CD4-positive, alpha-beta T cell treated with Interleukin-17A for 1 hour (primary cell): ENCODE measurements around the gene CEP250.
"Not testable (repeated sequence)": the region's sequence is repeated elsewhere in the genome, so short reads cannot be mapped to it uniquely, and the experiment has no call there.

Experiments
- DNase-seq: peaks from one replicate; pipeline ENCODE4 v3.0.0-alpha.2; 2020

Gene CEP250

DNA sequence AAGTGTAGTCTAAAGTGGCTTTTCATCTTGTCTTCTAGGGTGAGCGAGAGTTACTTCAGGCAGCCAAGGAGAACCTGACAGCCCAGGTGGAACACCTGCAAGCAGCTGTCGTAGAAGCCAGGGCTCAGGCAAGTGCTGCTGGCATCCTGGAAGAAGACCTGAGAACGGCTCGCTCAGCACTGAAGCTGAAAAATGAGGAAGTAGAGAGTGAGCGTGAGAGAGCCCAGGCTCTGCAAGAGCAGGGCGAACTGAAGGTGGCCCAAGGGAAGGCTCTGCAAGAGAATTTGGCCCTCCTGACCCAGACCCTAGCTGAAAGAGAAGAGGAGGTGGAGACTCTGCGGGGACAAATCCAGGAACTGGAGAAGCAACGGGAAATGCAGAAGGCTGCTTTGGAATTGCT is 47.0 kb downstream of the CEP250 start:
- DNase-seq: no peak

DNA sequence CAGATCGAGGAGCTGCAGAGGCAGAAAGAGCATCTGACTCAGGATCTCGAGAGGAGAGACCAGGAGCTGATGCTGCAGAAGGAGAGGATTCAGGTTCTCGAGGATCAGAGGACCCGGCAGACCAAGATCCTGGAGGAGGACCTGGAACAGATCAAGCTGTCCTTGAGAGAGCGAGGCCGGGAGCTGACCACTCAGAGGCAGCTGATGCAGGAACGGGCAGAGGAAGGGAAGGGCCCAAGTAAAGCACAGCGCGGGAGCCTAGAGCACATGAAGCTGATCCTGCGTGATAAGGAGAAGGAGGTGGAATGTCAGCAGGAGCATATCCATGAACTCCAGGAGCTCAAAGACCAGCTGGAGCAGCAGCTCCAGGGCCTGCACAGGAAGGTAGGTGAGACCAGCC is 47.9 kb downstream of the CEP250 start:
- DNase-seq: no peak

DNA sequence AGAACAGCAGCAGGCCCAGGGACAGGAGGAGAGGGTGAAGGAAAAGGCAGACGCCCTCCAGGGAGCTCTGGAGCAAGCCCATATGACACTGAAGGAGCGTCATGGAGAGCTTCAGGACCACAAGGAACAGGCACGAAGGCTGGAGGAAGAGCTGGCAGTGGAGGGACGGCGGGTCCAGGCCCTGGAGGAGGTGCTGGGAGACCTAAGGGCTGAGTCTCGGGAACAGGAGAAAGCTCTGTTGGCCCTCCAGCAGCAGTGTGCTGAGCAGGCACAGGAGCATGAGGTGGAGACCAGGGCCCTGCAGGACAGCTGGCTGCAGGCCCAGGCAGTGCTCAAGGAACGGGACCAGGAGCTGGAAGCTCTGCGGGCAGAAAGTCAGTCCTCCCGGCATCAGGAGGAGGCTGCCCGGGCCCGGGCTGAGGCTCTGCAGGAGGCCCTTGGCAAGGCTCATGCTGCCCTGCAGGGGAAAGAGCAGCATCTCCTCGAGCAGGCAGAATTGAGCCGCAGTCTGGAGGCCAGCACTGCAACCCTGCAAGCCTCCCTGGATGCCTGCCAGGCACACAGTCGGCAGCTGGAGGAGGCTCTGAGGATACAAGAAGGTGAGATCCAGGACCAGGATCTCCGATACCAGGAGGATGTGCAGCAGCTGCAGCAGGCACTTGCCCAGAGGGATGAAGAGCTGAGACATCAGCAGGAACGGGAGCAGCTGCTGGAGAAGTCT is 48.6 kb downstream of the CEP250 start:
- DNase-seq: no peak

DNA sequence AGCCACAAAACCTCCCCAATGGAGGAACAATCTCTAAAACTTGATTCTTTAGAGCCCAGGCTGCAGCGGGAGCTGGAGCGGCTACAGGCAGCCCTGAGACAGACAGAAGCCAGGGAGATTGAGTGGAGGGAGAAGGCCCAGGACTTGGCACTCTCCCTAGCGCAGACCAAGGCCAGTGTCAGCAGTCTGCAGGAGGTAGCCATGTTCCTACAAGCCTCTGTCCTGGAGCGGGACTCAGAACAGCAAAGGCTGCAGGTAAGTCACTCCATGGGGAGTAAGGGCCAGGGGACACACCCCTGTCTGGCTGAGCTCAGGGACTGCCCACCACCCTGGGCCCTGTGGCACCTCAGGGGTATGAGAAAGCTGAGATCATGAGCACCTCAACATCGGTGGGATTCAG is 49.4 kb downstream of the CEP250 start:
- no peak for DNase-seq

DNA sequence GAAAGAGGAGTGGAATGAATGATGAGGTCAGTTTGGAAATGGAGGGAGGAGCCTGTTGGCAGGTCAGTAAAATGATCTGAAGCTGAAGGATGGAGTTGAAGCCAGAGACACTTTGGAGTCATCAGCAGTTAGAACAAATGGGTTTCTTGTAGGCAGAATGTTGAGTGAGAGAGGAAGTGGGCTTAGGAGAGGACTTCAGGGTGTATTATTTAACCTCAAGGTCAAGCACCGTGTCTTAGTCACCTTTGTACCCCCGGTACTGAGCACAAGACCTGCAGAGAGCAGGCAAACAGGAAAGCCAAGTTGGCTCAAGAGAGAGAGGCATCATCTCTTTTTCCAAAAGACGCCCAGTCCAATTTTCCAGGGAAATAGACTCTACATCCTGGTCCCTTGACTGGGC is 50.8 kb downstream of the CEP250 start:
- DNase-seq: no peak

DNA sequence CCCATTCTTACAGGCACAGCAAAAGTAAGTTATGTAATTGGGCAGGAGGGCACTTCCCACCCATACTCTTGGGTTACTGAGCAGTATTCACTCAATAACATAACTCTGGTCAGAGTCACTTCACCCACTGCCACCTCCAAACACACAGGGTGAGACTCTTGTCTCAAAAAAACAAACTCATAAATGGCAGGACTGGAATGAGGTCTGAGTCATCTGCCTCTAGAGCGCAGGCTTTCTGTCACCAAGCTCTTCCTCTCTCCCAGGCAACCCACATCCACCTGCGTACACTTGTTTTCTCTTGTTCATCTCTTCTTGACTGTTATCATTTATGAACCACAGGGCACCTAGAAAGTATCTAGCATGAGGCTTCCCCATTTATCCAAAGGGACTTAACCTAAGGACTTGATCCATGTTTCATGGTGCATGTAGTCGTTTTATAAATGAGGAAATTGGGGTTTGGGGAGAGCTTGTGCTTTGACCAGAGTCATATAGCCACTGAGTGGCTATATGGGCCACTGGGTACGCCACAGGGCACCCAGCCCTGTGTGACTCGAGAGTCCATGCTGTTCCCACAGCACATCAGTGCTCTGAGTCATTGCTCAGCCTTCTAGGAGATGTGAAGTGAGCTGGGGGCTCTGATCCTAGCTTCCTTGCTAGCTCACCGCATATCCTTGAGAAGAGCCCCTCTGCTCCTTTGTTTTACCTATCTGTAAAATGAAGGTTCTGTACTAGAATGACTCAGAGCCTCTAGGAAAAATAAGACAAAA is 51.7 kb downstream of the CEP250 start:
- no peak for DNase-seq

DNA sequence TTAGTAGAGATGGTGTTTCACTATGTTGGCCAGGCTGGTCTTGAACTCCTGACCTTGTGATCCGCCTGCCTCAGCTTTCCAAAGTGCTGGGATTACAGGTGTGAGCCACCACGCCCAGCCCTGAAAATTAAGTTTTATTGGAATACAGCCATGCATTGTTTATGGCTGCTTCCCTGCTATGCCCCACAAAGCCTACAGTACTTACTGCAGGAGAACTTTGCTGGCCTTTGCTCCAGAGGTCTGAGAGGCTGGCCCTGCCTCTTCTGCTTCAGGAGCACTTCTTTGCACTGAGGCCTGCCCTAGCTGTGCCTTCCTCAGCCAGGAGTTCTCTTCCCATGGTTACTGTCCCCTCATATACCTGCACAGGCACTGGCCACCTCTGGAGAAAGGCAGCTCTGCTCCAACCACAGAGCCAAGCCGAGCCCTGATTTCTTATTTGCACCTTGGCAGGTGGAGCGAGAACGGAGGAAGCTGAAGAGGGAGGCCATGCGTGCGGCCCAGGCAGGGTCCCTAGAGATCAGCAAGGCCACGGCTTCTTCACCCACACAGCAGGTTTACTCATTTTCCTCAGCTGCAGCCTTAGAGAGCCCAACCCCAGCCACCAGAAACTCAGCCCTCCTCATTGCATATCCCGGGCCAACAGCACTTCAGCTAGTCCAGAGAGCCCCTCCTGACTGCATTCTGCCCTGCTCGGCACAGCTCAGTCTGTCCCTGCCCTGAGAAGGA is 53.3 kb downstream of the CEP250 start:
- no peak for DNase-seq

DNA sequence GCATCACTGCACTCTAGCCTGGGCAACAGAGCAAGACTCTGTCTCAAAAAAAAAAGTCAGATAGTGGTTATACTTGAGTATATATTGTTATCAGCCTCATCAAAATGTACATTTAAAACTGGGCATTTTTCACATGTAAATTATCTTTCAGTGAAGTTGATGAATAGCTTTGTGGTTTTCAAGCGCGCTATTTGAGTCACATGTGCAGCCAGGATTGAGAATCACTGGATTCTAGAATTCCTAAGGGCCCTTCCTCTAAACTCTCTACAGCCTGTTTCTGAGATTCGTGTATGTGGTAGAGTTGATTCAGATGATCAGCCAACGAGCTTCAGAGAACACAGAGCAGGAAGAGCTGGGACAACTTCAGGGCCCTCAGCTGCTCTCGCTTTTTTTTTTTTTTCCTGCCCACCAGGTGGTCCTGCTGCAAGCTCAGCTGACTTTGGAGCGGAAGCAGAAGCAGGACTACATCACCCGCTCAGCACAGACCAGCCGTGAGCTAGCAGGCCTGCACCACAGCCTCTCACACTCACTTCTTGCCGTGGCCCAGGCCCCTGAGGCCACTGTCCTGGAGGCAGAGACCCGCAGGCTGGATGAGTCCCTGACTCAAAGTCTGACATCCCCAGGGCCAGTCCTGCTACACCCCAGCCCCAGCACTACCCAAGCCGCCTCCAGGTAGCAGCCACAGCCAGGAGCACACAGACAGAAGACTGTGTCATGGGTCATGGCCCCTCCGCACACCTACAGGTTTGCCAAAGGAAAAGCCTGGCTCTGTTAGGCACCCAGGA is 55.7 kb downstream of the CEP250 start:
- DNase-seq: no peak

DNA sequence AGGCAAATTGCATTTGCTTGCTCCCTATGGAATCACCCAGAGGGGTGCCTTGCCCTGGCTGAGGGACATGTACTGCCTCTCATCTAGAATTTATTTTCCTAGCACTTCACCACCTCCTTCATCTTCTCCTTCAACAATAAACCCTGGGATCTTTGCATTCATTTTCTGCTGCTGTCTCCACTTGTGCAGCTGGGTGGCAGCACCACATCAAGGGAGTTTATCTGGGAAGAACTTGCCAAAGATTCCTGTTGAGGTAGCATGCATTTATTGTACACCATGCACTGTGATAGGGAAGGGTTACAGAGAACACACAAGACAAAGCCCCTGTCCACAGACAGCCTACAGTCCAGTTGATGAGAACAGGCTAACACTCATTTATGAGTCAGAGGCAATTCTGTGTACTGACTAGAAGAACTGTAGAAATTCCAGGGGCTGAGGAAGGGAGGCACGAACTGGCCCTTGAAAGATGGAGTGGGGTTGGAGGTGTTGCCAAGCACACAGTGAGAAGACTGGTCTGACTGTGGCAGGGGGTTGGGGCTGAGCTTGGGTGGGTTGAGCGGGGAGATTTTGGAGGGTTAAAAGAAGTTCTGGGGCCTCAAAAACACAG is 56.5 kb downstream of the CEP250 start:
- DNase-seq: peak; percentile 7

DNA sequence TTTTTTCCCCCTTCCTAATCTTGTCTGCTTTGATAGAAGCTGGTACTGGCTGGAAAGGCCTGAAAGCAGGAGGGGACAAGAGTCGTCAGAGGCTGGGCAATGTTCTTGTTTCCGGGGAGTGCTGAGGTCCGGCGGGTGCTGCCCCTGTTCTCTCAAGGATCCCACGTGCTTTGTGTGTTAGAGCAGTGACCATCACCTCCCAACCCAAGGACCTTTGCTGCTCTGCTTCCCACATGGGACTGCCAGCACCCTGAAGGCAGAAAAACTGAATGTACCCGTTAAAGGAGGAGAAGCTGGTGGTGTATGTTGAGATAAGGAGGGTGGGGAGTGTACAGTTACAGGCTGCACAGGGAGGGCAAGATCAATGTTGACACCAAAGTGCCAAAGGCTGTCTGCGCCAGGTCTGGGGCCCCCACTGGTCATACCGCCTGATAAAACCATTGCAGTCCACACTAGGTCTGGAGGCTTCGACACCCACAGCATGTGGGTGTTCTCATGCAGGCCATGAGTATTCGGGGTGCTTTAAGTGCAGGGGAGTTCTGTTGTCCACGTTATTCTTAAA is 59.1 kb downstream of the CEP250 start:
- DNase-seq: no peak

DNA sequence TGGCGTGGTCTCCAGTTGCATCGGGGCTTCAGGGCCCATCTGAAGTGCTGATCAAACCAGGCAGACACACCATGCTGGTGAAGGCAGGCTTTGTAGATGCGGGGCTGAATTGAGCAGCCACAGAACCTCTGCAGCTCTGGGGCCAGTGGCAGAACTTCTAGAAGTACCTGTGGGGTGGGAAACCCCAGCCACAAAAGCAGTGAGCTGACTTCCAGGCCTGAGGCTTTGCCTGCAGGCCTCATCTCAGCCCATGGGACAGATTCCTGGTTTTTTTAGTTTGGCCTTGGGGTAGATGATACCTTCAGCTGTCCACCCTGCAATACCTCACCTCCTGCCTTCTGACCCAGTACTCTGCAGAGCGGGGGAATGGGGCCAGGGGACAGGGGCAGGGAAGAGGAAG is 59.9 kb downstream of the CEP250 start:
- DNase-seq: no peak

DNA sequence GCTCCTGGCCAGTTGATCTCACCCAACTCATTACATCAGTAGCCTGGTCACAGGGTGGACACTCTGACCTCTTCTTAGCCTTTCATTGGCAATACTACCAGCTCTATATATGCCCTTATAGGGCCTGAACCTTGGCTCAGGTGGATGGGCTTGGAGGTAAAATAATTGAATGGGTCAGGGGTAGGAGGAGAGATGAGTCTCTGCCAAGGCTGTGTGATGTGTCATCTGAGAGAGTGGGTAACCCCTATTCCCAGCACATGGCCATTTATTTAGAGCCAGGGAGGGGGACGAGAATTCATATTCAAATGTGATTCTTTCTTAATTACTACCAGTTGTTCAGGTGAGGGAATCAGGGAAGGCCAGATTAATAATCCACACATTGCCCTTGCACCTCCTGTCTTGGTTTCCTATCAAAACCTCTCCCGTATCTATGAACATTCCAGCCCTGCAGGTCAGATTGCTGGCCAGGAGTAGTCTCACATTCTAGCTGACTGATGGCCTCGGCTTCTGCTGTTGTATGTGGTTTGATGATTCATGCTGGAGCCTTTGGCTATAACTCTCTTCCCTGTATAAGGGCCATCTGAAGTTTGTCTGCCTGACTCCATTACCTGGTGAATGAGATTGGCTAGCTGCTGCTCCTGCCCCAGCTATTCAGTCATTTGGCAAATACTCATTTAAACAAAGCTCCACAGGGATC is 60.7 kb downstream of the CEP250 start:
- no peak for DNase-seq

DNA sequence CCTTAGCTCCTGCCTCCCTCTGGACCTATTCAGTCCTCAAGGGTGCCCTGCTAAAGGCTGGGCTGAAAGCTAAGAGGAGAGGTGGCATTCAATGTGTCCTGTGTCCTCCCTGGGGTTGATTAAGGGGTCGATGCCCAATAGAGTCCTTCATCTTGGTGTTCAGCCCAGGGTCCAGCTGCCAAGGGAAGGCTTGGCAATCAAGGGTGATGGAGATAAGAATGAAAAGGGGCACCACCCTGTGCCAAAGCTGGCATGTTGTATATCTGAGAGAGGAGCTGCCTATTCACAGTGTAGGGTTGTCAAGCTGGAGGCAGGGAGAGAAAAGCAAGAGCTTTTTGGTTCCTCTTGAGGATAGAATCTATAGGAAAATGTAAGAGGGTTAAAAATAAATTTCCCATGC is 61.7 kb downstream of the CEP250 start:
- DNase-seq: no peak

DNA sequence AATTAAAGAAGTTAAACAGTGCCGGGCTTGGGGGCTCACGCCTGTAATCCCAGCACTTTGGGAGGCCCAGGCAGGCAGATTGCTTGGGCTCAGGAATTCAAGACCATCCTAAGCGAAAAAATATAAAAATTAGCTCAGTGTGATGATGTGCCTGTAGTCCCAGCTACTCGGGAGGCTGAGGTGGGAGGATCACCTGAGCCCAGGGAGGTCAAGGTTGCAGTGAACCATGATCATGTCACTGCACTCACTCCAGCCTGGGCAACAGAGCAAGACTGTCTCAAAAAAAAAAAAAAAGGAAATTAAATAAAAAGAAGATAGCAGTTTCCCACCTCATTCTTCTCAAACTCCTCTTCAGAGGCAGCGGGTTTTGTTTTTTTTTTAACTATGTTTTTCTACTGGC is 62.4 kb downstream of the CEP250 start:
- not testable (repeated sequence) for DNase-seq

DNA sequence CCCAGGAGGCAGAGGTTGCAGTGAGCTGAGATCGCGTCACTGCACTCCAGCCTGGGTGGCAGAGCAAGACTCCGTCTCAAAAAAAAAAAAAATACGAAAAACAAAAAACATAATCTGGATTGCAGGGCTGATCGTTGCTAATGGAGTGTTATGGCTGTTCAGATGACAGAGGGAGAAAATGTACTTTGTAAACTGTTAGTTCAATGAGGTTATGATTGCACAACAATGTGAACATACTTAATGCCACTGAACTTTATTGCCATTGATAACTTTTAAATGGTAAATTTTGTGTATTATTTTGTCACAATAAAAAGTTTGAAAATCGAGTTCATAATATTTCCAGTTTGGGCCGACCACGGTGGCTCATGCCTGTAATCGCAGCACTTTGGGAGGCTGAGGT is 63.6 kb downstream of the CEP250 start:
- DNase-seq: no peak

DNA sequence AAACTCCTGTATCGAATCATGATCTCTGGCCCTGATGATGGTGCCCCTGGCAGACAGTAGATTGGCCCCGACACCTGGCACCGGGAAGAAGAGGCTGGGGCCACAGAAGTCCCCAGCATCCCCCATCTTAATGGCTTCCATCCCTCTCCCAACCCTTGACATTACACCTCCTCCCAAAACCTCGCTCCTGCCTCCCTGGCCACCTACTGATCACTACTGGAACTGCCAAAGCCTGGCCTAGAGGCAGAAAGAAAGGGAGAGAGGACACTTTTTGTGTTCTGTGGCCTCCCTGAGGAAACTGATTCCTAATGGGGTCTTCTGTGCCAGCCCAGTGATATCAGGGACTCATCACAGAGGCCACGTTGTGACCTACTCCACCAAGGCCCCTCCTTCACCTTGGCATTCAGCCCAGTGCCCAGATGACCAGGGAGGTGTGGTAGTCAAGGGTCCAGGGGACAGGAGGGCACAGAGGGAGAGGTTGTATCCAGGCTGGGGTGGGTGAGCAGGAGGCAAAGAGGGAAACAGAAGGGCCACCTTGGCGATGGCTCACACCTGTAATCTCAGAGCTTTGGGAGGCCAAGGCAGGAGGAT is 68.0 kb downstream of the CEP250 start:
- DNase-seq: peak; percentile 31

DNA sequence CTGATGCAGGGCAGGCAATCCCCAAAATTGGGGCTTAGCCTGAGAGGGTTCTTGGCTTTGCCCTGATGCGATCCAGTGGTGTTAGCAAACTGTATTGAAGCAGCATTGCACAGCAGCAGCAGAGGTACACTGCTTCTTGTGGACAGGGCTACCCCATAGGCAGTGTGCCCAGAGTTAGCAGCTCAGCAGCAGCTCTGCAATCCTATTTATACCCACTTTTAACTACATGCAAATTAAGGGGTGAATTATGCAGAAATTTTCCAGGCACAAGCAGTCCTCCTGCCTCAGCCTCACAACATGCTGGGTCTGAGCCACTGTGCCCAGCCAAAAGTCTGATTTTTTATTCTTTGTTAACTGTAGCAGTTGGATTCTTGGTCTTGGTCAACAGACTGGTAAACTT is 70.2 kb downstream of the CEP250 start:
- DNase-seq: no peak

DNA sequence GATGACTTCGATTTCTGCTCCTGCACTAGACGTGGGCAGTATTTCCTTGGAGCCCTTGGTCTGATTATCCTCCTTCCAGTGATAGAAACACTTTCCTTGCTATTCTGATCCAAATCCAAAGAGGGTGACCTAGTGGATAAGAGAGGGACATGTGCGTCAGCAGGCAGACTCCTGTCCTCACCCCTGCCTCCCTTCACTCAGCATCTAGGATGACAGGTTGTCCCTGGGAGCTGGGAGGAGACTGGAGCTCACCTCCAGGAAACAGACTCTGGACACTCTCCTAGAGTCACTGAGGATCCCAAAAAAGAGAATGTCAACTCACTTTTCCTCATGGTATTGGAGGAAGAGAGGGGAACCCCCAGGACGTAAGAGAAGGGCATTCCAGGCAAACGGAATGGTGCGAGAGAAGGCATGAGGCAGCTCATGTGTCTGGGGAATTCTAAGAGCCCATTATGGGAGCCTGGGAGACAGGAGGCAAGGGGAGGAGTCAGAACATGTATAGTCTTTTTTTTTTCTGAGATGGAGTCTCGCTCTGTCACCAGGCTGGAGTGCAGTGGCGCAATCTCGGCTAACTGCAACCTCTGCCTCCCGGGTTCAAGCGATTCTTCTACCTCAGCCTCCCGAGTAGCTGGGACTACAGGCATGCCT is 71.8 kb downstream of the CEP250 start:
- DNase-seq: no peak

DNA sequence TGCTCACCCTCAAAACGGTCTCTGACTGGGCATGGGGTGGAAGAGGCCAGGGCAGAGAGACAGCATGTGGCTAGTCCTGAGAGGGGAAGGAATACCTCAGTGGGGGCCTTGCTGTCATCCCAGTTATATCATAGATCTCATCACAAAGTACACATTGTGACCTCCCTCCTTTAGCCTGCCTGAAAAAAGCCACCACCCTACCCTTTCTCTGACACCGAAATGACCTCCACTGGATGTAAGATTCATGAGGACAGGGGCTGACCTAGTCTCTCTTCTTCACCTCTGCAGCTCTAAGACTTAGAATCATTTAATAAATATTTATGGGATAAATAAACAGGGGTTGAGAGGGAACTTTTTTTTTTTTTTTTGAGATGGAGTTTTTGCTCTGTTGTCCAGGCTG is 74.2 kb downstream of the CEP250 start, which contains the start of gene C20orf173:
Gene C20orf173, minus strand, starts transcription at position 101 of the 400 bp plus-strand sequence. CDS start 279 bp downstream, outside the sequence.
- DNase-seq: no peak

DNA sequence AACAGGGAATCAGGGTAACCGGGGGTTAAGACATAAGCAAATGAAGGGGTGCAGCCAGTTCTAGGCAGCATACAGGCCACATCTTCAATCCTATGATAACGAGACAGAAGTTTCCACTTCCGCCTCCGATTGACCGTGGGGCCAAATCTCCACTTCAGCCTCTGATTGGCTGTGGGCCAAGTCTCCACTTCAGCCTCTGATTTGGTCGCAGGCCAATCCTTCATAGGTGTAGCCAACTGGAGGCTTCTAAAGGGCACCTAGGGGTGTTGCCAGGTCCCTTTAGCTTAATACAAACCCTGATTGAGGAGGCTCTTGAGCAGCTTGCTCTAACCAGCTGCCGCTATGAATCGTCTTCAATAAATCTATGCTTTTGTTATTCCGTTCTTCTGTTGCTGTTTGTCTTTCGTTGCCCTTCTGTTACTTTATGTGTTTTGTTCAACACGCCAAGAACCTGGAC is 84.4 kb downstream of the CEP250 start:
- peak; percentile 8 for DNase-seq
